ENCODE measurements around the gene ARHGEF37.
"Not testable (repeated sequence)": the region's sequence is repeated elsewhere in the genome, so short reads cannot be mapped to it uniquely, and the experiment has no call there.

The ARHGEF37 gene

GRCh38 chr5:149581192-149581861, at the start of gene ARHGEF37:
TSS of gene ARHGEF37 (plus strand) at chr5:149581498. CDS start at chr5:149597770, 16,272 bp downstream.
- DNase-seq (ENCODE audit: low spot score) = peak; percentile 17

GRCh38 chr5:149532413-149532812, 48.9 kb upstream of the ARHGEF37 start:
- no peak for DNase-seq (ENCODE audit: low spot score)

- DNase-seq (ENCODE audit: low spot score) = not testable (repeated sequence)
These were observed 45.5 kb upstream of the ARHGEF37 start for GRCh38 chr5:149535787-149536186.

GRCh38 chr5:149537374-149537975, 43.8 kb upstream of the ARHGEF37 start:
- DNase-seq (ENCODE audit: low spot score) = no peak

- no peak for DNase-seq (ENCODE audit: low spot score)
These were observed 41.2 kb upstream of the ARHGEF37 start for GRCh38 chr5:149540089-149540488.

- no peak for DNase-seq (ENCODE audit: low spot score)
These were observed 39.4 kb upstream of the ARHGEF37 start for GRCh38 chr5:149541893-149542292.

GRCh38 chr5:149543361-149544027, 37.8 kb upstream of the ARHGEF37 start:
- no peak for DNase-seq (ENCODE audit: low spot score)

GRCh38 chr5:149544028-149544420, 37.3 kb upstream of the ARHGEF37 start:
- no peak for DNase-seq (ENCODE audit: low spot score)

- DNase-seq (ENCODE audit: low spot score) = no peak
These were observed 36.0 kb upstream of the ARHGEF37 start for GRCh38 chr5:149545327-149545726.

GRCh38 chr5:149546974-149547373, 34.3 kb upstream of the ARHGEF37 start:
- DNase-seq (ENCODE audit: low spot score) = no peak

GRCh38 chr5:149549461-149550267, 31.6 kb upstream of the ARHGEF37 start:
- DNase-seq (ENCODE audit: low spot score) = peak; percentile 26

GRCh38 chr5:149550268-149550583, 31.1 kb upstream of the ARHGEF37 start:
- DNase-seq (ENCODE audit: low spot score) = peak; percentile 32

- DNase-seq (ENCODE audit: low spot score) = no peak
These were observed 30.6 kb upstream of the ARHGEF37 start for GRCh38 chr5:149550594-149551226.

GRCh38 chr5:149551227-149552037, 29.9 kb upstream of the ARHGEF37 start, which contains the start of gene CSNK1A1:
TSS of gene CSNK1A1 (minus strand) at chr5:149551439. CDS start at chr5:149550964, 475 bp downstream.
- DNase-seq (ENCODE audit: low spot score) = peak; percentile 98

- DNase-seq (ENCODE audit: low spot score) = no peak
These were observed 29.2 kb upstream of the ARHGEF37 start for GRCh38 chr5:149552038-149552494.

- no peak for DNase-seq (ENCODE audit: low spot score)
These were observed 28.6 kb upstream of the ARHGEF37 start for GRCh38 chr5:149552553-149553160.

- no peak for DNase-seq (ENCODE audit: low spot score)
These were observed 21.6 kb upstream of the ARHGEF37 start for GRCh38 chr5:149559706-149560105.

- DNase-seq (ENCODE audit: low spot score) = no peak
These were observed 19.4 kb upstream of the ARHGEF37 start for GRCh38 chr5:149561848-149562247.

- no peak for DNase-seq (ENCODE audit: low spot score)
These were observed 17.8 kb upstream of the ARHGEF37 start for GRCh38 chr5:149563466-149563865.

- DNase-seq (ENCODE audit: low spot score) = peak; percentile 66
These were observed 16.7 kb upstream of the ARHGEF37 start for GRCh38 chr5:149564542-149565140.
